Breast epithelium (tissue), 3 donors: ENCODE measurements around the gene PSEN2.
"Not testable (repeated sequence)": the region's sequence is repeated elsewhere in the genome, so short reads cannot be mapped to it uniquely, and the experiment has no call there.

ENCODE experiments used
- CTCF ChIP-seq, 3 donors: fragments of 450-650 bp; IDR thresholded peaks; one replicate each; pipeline ENCODE4 v1.5.1; 2016 to 2017; ENCODE audit warnings: antibody characterized with exemption in 3 of 3, mild to moderate bottlenecking in 3 of 3, moderate library complexity in 3 of 3
- POLR2A ChIP-seq: fragments of 450-650 bp; IDR thresholded peaks from one replicate; pipeline ENCODE4 v1.6.1; 2016; ENCODE audit warnings: antibody characterized with exemption, mild to moderate bottlenecking, moderate library complexity

- TF ChIP-seq CTCF (IDR thresholded peaks at IDR 0.05); POLR2A: not testable (repeated sequence)
These were observed 15.9 kb upstream of the PSEN2 start for GRCh38 chr1:226854548-226854947.
